GM23248 (cell line): ENCODE data around the gene LOXL1. TPM values are rescaled to one million over a fixed set of nuclear protein-coding genes. Genes with fewer than 3 reads are reported as not detected.

Experiments used
- DNase-seq: peaks from one replicate; pipeline ENCODE4 v3.0.0-alpha.2; 2015
- H2AFZ ChIP-seq: fragments of 200-600 bp; sonication (generic); 2 replicates; pipeline ENCODE4 v1.6.1; 2016; ENCODE audit warnings: antibody characterized with exemption
- H3F3A ChIP-seq: fragments of 200-600 bp; sonication (generic); 2 replicates; pipeline ENCODE4 v1.6.1; 2016; ENCODE audit warnings: mild to moderate bottlenecking, antibody characterized with exemption, mixed run types; ENCODE audit not compliant: insufficient read depth
- H3K27ac ChIP-seq: fragments of 200-600 bp; sonication (generic); 2 replicates; pipeline ENCODE4 v1.5.1; 2016; ENCODE audit warnings: mild to moderate bottlenecking
- H3K27me3 ChIP-seq: fragments of 200-600 bp; sonication (generic); replicated peaks from 2 replicates; pipeline ENCODE4 v1.6.1; 2016; ENCODE audit warnings: mild to moderate bottlenecking; ENCODE audit not compliant: insufficient read depth
- H3K36me3 ChIP-seq: fragments of 200-600 bp; sonication (generic); 2 replicates; pipeline ENCODE4 v1.6.1; 2016; ENCODE audit warnings: low read depth, mild to moderate bottlenecking
- H3K4me1 ChIP-seq: fragments of 200-600 bp; sonication (generic); 2 replicates; pipeline ENCODE4 v1.6.1; 2016; ENCODE audit warnings: mild to moderate bottlenecking; ENCODE audit not compliant: insufficient read depth
- H3K4me2 ChIP-seq: fragments of 200-600 bp; sonication (generic); one replicate; pipeline ENCODE4 v1.6.1; 2016; ENCODE audit warnings: mild to moderate bottlenecking; ENCODE audit not compliant: unreplicated experiment
- H3K4me3 ChIP-seq: fragments of 200-600 bp; sonication (generic); 2 replicates; pipeline ENCODE4 v1.5.1; 2016; ENCODE audit warnings: mild to moderate bottlenecking
- H3K79me2 ChIP-seq: fragments of 200-600 bp; sonication (generic); 2 replicates; pipeline ENCODE4 v1.6.1; 2016; ENCODE audit warnings: mild to moderate bottlenecking; ENCODE audit not compliant: insufficient read depth
- H3K9ac ChIP-seq: fragments of 200-600 bp; sonication (generic); 2 replicates; pipeline ENCODE4 v1.6.1; 2016; ENCODE audit warnings: mild to moderate bottlenecking
- H3K9me2 ChIP-seq: fragments of 200-600 bp; sonication (generic); 2 replicates; pipeline ENCODE4 v1.6.1; 2016; ENCODE audit warnings: mixed run types, mild to moderate bottlenecking, moderate library complexity; ENCODE audit not compliant: insufficient read depth
- H3K9me3 ChIP-seq: fragments of 200-600 bp; sonication (generic); one replicate; pipeline ENCODE4 v1.6.1; 2017; ENCODE audit warnings: low read depth
- H4K20me1 ChIP-seq: fragments of 200-600 bp; sonication (generic); 2 replicates; pipeline ENCODE4 v1.6.0; 2016; ENCODE audit not compliant: insufficient read depth
- EZH2 ChIP-seq: fragments of 200-600 bp; sonication (generic); IDR thresholded peaks from 2 replicates; pipeline ENCODE4 v1.6.1; 2018; ENCODE audit warnings: antibody characterized with exemption, mild to moderate bottlenecking; ENCODE audit not compliant: insufficient read depth, poor library complexity, severe bottlenecking
- EZH2phosphoT487 ChIP-seq: fragments of 200-600 bp; sonication (generic); IDR thresholded peaks from 2 replicates; pipeline ENCODE4 v1.6.1; 2018; ENCODE audit warnings: antibody characterized with exemption, moderate library complexity, mild to moderate bottlenecking, low read depth; ENCODE audit not compliant: insufficient read depth
- WGBS, 2 experiments: methylation state at CpG; one replicate each; pipeline ENCODE4 v1.1.6; 2015 to 2017; ENCODE audit warnings: low lambda C conversion rate in 2 of 2, low coverage in 1 of 2; ENCODE audit errors: missing lambda C conversion rate in 2 of 2; 5-methylcytosine and 5-hydroxymethylcytosine counted together
- in situ Hi-C: fragments of 300-500 bp; cut with MboI; formaldehyde crosslinking; loops from 2 replicates; pipeline ENCODE4 v1.15.0; 2020
- polyA plus RNA-seq: library from polyadenylated mRNA; unstranded; fragments of >200 nt; fragmentation: Nextera tagmentation; extraction: Ambion mirVana; gene quantifications from 2 replicates; pipeline ENCODE4 v1.2.1, GENCODE V29; 2016
- total RNA-seq: library from RNA; depleted of rRNA; stranded (reverse); fragments of >200 nt; shearing (Covaris generic); gene quantifications from 2 replicates; pipeline ENCODE4 v1.2.3, GENCODE V29; 2014

LOXL1 gene
- total and polyA plus RNA-seq, 2 experiments from 2014 or later, result 401 to 540 TPM

GRCh38 chr15:73946795-73947370, 20.6 kb downstream of the LOXL1 start:
- Histone ChIP-seq H3F3A (peaks cover 43% of the 10 kb centered on the region), H3K79me2 (peaks cover 37% of the 10 kb centered on the region), H3K27ac (no peak overlapping the region), H3K4me1 (peaks cover 26% of the 10 kb centered on the region), H2AFZ (no peak overlapping the region), H3K4me2 (no peak overlapping the region), H3K9me2 (no peaks in the 10 kb centered on the region), H4K20me1 (no peaks in the 10 kb centered on the region), H3K9ac (no peak overlapping the region), H3K27me3 (no peaks in the 10 kb centered on the region), H3K9me3 (no peaks in the 10 kb centered on the region), H3K36me3 (peaks cover 44% of the 10 kb centered on the region), H3K4me3 (no peak overlapping the region)
- in situ Hi-C loops, result no loop called here
- DNase-seq, result no peak
- 89 to 97% methylated on average over 9 of the region's 9 CpGs for WGBS, 2 experiments
- TF ChIP-seq EZH2phosphoT487 (no peak), EZH2 (no peak)

DNA sequence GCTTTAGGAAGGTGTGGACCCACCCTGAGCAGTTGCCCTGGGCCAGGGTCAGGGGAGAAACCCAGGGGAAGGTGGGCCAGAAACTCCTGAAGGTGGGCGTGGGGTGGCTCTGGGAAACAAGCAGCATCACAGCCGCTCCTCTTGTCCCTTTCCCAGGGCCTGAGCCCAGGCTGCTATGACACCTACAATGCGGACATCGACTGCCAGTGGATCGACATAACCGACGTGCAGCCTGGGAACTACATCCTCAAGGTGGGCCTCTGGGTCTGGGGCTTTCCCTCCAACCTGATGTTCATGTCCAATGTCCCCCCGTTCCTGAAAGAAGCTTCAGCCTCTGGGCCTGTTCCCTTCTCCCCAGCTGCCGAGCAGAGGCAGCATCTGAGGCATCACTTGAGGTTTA, 21.4 kb downstream of the LOXL1 start:
- H3F3A ChIP-seq, result peaks cover 39% of the 10 kb centered on the region
- no peak overlapping the region for H3K4me3 ChIP-seq
- no peak overlapping the region for H2AFZ ChIP-seq
- no peaks in the 10 kb centered on the region for H3K27me3 ChIP-seq
- in situ Hi-C loops, result no loop called here
- H3K36me3 ChIP-seq, result peaks cover 44% of the 10 kb centered on the region
- H3K9me3 ChIP-seq, result no peaks in the 10 kb centered on the region
- no peaks in the 10 kb centered on the region for H4K20me1 ChIP-seq
- TF ChIP-seq EZH2phosphoT487 (no peak), EZH2 (no peak)
- WGBS, 2 experiments, result 94 to 100% methylated on average over 8 to 9 of the region's 9 CpGs
- H3K4me1 ChIP-seq, result peaks cover 21% of the 10 kb centered on the region
- DNase-seq, result no peak
- no peaks in the 10 kb centered on the region for H3K9me2 ChIP-seq
- no peak overlapping the region for H3K4me2 ChIP-seq
- H3K27ac ChIP-seq, result no peak overlapping the region
- no peak overlapping the region for H3K9ac ChIP-seq
- H3K79me2 ChIP-seq, result peaks cover 29% of the 10 kb centered on the region

GRCh38 chr15:73948396-73948795, 22.1 kb downstream of the LOXL1 start:
- TF ChIP-seq EZH2phosphoT487 (no peak), EZH2 (no peak)
- Histone ChIP-seq H3F3A (peaks cover 39% of the 10 kb centered on the region), H3K27me3 (no peaks in the 10 kb centered on the region), H3K79me2 (peaks cover 22% of the 10 kb centered on the region), H3K4me1 (peaks cover 18% of the 10 kb centered on the region), H3K9ac (no peak overlapping the region), H3K9me3 (no peaks in the 10 kb centered on the region), H3K27ac (no peak overlapping the region), H3K9me2 (no peaks in the 10 kb centered on the region), H3K4me2 (no peak overlapping the region), H3K4me3 (no peak overlapping the region), H2AFZ (no peak overlapping the region), H4K20me1 (no peaks in the 10 kb centered on the region), H3K36me3 (peaks cover 44% of the 10 kb centered on the region)
- 96 to 98% methylated on average over 4 of the region's 4 CpGs for WGBS, 2 experiments
- no peak for DNase-seq
- in situ Hi-C loops, result no loop called here

DNA sequence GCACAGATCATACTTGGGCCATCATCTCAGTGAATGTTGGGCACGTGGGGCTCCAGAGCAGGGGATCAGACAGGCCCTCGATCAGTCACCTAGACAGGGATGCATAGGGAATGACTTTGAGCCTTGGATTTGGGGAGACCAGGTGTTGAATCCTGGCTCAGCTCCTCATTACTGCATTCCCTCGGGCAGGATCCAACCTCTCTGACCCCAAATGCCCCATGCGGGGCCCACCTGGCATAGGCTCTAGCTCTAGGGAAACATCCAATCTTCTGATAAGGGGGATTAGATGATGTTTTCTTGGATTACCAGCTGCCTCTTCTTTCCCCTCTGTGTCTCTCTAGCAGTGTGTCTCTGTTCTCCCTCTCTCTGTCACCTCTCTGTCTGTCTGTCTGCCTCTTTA, 22.7 kb downstream of the LOXL1 start:
- no peaks in the 10 kb centered on the region for H3K9me3 ChIP-seq
- H3K9me2 ChIP-seq, result no peaks in the 10 kb centered on the region
- H3F3A ChIP-seq, result peaks cover 39% of the 10 kb centered on the region
- peaks cover 40% of the 10 kb centered on the region for H3K36me3 ChIP-seq
- no peak overlapping the region for H3K4me2 ChIP-seq
- H3K27me3 ChIP-seq, result no peaks in the 10 kb centered on the region
- no peak overlapping the region for H3K4me3 ChIP-seq
- in situ Hi-C loops, result no loop called here
- peaks cover 16% of the 10 kb centered on the region for H3K79me2 ChIP-seq
- WGBS, 2 experiments, result 78 to 81% methylated on average over 4 of the region's 4 CpGs
- H3K4me1 ChIP-seq, result peaks cover 18% of the 10 kb centered on the region
- H2AFZ ChIP-seq, result no peak overlapping the region
- TF ChIP-seq EZH2phosphoT487 (no peak), EZH2 (no peak)
- H3K27ac ChIP-seq, result no peak overlapping the region
- H3K9ac ChIP-seq, result no peak overlapping the region
- H4K20me1 ChIP-seq, result no peaks in the 10 kb centered on the region
- DNase-seq, result no peak
